Stimulated activated CD4-positive, alpha-beta T cell treated with anti-CD3 and anti-CD28 coated beads, Interleukin-2, amount 100 ng/mL, for 48 hours (primary cell): ENCODE measurements around the gene MMP17.

Experiments
- DNase-seq, 2 donors: peaks; one replicate each; pipeline ENCODE4 v3.0.0-alpha.2; 2020

Gene MMP17

GRCh38 chr12:131896080-131896810 is 68.1 kb downstream of the MMP17 start:
- peak; percentile 56 for DNase-seq

- no peak for DNase-seq
Observed at GRCh38 chr12:131896811-131897270, 68.6 kb downstream of the MMP17 start.

GRCh38 chr12:131897276-131897675 is 69.1 kb downstream of the MMP17 start:
- no peak for DNase-seq

GRCh38 chr12:131897875-131898274 is 69.7 kb downstream of the MMP17 start:
- DNase-seq = no peak

- no peak for DNase-seq
Observed at GRCh38 chr12:131900397-131900796, 72.2 kb downstream of the MMP17 start.
